Liver (tissue), 3 donors: ENCODE data around the gene ORC6.

ENCODE experiments used
- FOXA1 ChIP-seq: IDR thresholded peaks from 2 replicates; pipeline ENCODE4 v1.6.1; 2016; ENCODE audit warnings: antibody characterized with exemption
- HNF4A ChIP-seq, 2 donors: conservative IDR thresholded peaks; 2 replicates each; pipeline ENCODE4 v1.6.1; 2016; ENCODE audit warnings: antibody characterized with exemption in 2 of 2, mild to moderate bottlenecking in 2 of 2
- MAX ChIP-seq: IDR thresholded peaks from 2 replicates; pipeline ENCODE4 v1.6.1; 2016; ENCODE audit warnings: antibody characterized with exemption
- RAD21 ChIP-seq, 2 donors: IDR thresholded peaks; 2 replicates each; pipeline ENCODE4 v1.6.1; 2016; ENCODE audit warnings: antibody characterized with exemption in 2 of 2, mild to moderate bottlenecking in 2 of 2
- YY1 ChIP-seq: IDR thresholded peaks from 2 replicates; pipeline ENCODE4 v1.6.1; 2016; ENCODE audit warnings: antibody characterized with exemption, mild to moderate bottlenecking
- ZBTB33 ChIP-seq: IDR thresholded peaks from 2 replicates; pipeline ENCODE4 v1.6.1; 2016; ENCODE audit warnings: antibody characterized with exemption
- TF ChIP-seq, protein P1 (sequence below): fragments of 150-350 bp; IDR thresholded peaks from 2 replicates; pipeline ENCODE4 v1.5.1; 2017; ENCODE audit warnings: improper control_type of control experiment, low read depth, low read length; ENCODE audit not compliant: missing input control
- TF ChIP-seq, protein P2 (sequence below): IDR thresholded peaks from 2 replicates; pipeline ENCODE4 v1.6.1; 2016; ENCODE audit warnings: antibody characterized with exemption, mild to moderate bottlenecking
- donor health status: healthy.
- donor health status: healthy.

DNA sequence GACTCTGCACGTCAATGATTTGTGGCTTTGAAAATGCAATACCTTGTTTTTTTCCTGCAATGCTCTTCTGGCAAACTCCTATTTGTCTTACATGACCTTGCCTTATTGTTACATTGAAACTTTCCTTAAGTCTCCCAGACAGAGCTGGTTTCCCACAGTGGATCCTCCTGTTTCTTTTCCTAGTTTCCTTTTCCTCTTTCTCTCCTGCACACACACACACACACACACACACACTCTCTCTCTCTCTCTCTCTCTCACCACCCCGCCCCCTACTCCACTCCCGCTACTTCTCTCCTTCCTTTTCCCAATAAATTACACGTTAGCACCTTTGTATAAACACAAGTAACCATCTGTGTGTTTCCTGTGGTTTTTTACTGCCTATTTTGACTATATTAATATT lies 2.3 kb downstream of the ORC6 start:
- TF ChIP-seq, protein P1, sequence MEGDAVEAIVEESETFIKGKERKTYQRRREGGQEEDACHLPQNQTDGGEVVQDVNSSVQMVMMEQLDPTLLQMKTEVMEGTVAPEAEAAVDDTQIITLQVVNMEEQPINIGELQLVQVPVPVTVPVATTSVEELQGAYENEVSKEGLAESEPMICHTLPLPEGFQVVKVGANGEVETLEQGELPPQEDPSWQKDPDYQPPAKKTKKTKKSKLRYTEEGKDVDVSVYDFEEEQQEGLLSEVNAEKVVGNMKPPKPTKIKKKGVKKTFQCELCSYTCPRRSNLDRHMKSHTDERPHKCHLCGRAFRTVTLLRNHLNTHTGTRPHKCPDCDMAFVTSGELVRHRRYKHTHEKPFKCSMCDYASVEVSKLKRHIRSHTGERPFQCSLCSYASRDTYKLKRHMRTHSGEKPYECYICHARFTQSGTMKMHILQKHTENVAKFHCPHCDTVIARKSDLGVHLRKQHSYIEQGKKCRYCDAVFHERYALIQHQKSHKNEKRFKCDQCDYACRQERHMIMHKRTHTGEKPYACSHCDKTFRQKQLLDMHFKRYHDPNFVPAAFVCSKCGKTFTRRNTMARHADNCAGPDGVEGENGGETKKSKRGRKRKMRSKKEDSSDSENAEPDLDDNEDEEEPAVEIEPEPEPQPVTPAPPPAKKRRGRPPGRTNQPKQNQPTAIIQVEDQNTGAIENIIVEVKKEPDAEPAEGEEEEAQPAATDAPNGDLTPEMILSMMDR = no peak
- no peak for TF ChIP-seq YY1
- no peak for TF ChIP-seq MAX
- TF ChIP-seq FOXA1 = no peak
- TF ChIP-seq, protein P2, sequence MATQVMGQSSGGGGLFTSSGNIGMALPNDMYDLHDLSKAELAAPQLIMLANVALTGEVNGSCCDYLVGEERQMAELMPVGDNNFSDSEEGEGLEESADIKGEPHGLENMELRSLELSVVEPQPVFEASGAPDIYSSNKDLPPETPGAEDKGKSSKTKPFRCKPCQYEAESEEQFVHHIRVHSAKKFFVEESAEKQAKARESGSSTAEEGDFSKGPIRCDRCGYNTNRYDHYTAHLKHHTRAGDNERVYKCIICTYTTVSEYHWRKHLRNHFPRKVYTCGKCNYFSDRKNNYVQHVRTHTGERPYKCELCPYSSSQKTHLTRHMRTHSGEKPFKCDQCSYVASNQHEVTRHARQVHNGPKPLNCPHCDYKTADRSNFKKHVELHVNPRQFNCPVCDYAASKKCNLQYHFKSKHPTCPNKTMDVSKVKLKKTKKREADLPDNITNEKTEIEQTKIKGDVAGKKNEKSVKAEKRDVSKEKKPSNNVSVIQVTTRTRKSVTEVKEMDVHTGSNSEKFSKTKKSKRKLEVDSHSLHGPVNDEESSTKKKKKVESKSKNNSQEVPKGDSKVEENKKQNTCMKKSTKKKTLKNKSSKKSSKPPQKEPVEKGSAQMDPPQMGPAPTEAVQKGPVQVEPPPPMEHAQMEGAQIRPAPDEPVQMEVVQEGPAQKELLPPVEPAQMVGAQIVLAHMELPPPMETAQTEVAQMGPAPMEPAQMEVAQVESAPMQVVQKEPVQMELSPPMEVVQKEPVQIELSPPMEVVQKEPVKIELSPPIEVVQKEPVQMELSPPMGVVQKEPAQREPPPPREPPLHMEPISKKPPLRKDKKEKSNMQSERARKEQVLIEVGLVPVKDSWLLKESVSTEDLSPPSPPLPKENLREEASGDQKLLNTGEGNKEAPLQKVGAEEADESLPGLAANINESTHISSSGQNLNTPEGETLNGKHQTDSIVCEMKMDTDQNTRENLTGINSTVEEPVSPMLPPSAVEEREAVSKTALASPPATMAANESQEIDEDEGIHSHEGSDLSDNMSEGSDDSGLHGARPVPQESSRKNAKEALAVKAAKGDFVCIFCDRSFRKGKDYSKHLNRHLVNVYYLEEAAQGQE = no peak
- TF ChIP-seq RAD21 (IDR thresholded peaks at IDR 0.05) = no peak
- no peak for TF ChIP-seq HNF4A (conservative IDR thresholded peaks at IDR 0.05)
- no peak for TF ChIP-seq ZBTB33
